Measurements from ENCODE around the gene FCMR. TPM values are rescaled to one million over a fixed set of nuclear protein-coding genes. Genes with fewer than 3 reads are reported as not detected.
A peak's percentile ranks its signal among the peaks of the same experiment; 100 is the strongest.

Gene FCMR
- total RNA-seq, 2 donors from 2014 or later, result 1.3 to 5.0 TPM

DNA sequence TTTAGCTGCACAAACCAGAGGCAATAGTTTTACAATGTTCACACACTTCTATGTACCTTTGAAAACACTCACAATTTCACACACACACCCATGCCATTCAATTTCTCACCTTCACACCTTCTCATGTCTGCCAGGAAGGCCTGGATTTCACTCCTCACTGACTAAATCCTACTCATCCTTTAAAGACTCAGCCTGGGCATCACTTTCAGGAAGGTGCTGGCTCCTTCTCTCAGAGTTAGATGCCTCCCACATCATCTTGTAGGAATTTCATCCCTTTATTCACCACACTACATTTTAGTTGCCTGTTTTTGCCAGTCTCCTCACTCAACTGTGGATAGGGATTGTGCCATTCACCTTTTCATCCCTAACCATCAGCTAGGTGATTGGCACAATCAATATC lies 54.0 kb downstream of the FCMR start:
- DNase-seq (ENCODE audit: low spot score), result no peak

DNA sequence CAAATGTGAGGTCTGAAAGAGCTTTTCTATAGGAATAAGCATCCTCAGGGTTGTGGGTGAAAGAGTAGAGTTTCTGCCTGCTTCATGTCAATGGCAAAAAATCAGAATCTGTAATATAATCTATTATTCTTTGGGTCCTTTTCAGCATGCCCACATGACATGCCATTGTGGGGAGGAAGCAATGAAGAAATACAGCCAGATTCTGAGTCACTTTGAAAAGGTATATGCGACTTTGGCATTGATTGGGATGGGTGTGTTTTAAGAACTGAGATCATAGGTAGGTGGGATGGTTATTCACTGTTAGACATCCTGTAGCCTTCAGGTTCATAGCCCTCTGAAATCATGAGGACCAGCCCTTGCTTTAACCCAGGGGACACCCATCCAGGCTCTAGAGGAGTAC lies 54.5 kb downstream of the FCMR start:
- no peaks in the 10 kb centered on the region for H3K36me3 ChIP-seq
- TF ChIP-seq, protein P1, sequence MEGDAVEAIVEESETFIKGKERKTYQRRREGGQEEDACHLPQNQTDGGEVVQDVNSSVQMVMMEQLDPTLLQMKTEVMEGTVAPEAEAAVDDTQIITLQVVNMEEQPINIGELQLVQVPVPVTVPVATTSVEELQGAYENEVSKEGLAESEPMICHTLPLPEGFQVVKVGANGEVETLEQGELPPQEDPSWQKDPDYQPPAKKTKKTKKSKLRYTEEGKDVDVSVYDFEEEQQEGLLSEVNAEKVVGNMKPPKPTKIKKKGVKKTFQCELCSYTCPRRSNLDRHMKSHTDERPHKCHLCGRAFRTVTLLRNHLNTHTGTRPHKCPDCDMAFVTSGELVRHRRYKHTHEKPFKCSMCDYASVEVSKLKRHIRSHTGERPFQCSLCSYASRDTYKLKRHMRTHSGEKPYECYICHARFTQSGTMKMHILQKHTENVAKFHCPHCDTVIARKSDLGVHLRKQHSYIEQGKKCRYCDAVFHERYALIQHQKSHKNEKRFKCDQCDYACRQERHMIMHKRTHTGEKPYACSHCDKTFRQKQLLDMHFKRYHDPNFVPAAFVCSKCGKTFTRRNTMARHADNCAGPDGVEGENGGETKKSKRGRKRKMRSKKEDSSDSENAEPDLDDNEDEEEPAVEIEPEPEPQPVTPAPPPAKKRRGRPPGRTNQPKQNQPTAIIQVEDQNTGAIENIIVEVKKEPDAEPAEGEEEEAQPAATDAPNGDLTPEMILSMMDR (IDR thresholded peaks at IDR 0.05), result no peak
- no peak for DNase-seq (ENCODE audit: low spot score)
- H3K27me3 ChIP-seq, result no peaks in the 10 kb centered on the region
- no peaks in the 10 kb centered on the region for H3K4me1 ChIP-seq
- no peak overlapping the region for H3K27ac ChIP-seq
- no peak overlapping the region for H3K4me3 ChIP-seq
- no peaks in the 10 kb centered on the region for H3K9me3 ChIP-seq

More for the DNA sequence above, 54.0 kb downstream of the FCMR start:
- no peaks in the 10 kb centered on the region for H3K4me1 ChIP-seq
- H3K27ac ChIP-seq, result no peak overlapping the region
- no peak overlapping the region for H3K4me3 ChIP-seq
- TF ChIP-seq, protein P1 (IDR thresholded peaks at IDR 0.05), result no peak
- H3K27me3 ChIP-seq, result no peaks in the 10 kb centered on the region
- H3K36me3 ChIP-seq, result no peaks in the 10 kb centered on the region
- no peaks in the 10 kb centered on the region for H3K9me3 ChIP-seq

DNA sequence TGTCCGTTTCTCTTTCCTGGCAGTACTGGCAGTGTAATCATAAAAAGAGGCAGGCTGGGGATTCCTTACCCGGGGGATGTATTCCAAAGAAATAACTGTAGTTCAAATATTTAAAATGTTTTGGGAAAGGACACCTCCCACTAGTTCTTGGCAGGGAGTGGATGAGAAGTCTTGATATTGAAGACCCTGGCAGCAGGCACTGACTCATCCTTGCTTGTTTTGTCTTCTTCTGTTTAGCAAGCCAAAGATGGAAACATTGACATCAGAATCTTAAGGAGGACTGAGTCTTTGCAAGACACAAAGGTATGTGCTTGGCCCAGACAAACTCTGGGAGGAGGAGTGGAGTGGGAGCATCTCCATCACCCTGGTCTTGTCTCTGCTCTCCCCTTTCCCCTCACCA lies 55.7 kb downstream of the FCMR start:
- Histone ChIP-seq H3K4me3 (no peak overlapping the region), H3K27me3 (no peaks in the 10 kb centered on the region), H3K36me3 (no peaks in the 10 kb centered on the region), H3K9me3 (no peaks in the 10 kb centered on the region), H3K4me1 (no peaks in the 10 kb centered on the region), H3K27ac (no peak overlapping the region)
- TF ChIP-seq, protein P1 (IDR thresholded peaks at IDR 0.05), result no peak
- no peak for DNase-seq (ENCODE audit: low spot score)

DNA sequence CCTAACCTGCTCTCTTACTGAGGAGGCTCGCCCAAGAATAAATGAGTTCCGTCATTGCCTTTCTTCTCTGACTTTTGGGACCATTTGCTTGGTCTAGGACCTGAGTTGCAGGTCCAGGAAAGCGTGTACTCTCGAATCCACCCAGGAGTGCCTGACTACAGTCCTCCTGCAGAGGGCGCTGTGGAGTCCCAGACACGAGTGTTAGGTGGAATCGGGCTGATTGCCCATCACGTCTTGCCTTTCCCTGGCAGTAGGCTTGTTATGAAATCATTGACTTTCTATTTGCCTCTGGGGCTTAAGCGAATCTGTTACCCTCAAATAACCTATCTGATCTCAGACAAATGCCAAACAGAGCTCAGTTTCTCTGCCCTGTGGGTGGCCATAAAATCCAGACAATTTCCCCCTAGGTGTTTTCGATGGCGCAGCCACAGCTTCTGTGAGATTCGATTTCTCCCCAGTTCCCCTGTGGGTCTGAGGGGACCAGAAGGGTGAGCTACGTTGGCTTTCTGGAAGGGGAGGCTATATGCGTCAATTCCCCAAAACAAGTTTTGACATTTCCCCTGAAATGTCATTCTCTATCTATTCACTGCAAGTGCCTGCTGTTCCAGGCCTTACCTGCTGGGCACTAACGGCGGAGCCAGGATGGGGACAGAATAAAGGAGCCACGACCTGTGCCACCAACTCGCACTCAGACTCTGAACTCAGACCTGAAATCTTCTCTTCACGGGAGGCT lies 56.6 kb downstream of the FCMR start, which contains the start of gene IL20:
IL20 (plus strand) TSS at position 685 of the 733 bp plus-strand sequence. CDS start 230 bp downstream, outside the sequence.
- no peak within 1 kb of the TSS for H3K27ac ChIP-seq
- H3K4me3 ChIP-seq, result no peak within 1 kb of the TSS
- H3K36me3 ChIP-seq, result no peaks in the 10 kb centered on the region
- TF ChIP-seq, protein P1 (IDR thresholded peaks at IDR 0.05), result peak; percentile 44 to 72
- no peaks in the 10 kb centered on the region for H3K27me3 ChIP-seq
- H3K4me1 ChIP-seq, result no peaks in the 10 kb centered on the region
- no peaks in the 10 kb centered on the region for H3K9me3 ChIP-seq
- peak; percentile 74 for DNase-seq (ENCODE audit: low spot score)

DNA sequence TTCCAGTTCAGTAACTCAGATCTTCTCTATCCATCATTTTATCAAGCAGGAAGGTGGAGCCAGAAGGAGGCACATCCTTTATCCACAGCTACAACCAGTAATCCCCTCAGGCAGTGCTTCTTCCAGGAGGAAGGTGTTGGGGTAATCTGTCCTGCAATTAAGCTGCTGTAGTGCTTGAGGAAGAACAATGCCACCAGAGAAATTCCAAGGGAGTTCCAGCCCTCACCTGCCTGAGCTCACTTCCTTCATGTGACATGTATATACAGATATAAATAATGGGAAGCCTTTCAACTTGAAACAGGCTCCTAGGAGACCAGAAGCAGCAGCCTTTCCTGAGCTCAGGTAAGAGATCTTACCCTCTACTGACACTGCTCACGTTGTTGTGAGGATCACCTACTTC lies 58.5 kb downstream of the FCMR start:
- Histone ChIP-seq H3K27ac (no peak overlapping the region), H3K36me3 (no peaks in the 10 kb centered on the region), H3K27me3 (no peaks in the 10 kb centered on the region), H3K4me3 (no peak overlapping the region), H3K4me1 (no peaks in the 10 kb centered on the region), H3K9me3 (no peaks in the 10 kb centered on the region)
- TF ChIP-seq, protein P1 (IDR thresholded peaks at IDR 0.05), result no peak
- DNase-seq (ENCODE audit: low spot score), result no peak

DNA sequence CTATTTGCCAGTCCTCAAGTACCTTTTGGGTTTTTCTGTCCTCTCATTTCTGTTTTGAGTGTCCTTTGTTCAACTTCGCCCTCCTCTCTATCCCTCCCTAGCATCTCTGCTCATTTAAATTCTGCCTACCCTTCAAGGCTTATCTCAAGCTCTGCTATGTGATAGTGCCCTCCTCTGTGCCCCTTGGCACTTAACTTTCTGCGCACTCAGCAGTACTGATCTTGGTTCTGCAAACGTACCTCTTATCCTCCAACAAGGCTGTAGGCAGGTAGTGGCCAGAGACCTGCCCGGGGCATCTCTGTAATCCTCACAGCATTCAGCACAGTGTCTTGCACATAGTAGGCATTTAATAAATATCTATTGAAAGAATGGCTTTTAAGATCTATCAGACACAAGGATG lies 61.6 kb downstream of the FCMR start:
- Histone ChIP-seq H3K27me3 (no peaks in the 10 kb centered on the region), H3K9me3 (no peaks in the 10 kb centered on the region), H3K4me3 (no peak overlapping the region), H3K27ac (no peak overlapping the region), H3K4me1 (no peaks in the 10 kb centered on the region), H3K36me3 (no peaks in the 10 kb centered on the region)
- TF ChIP-seq, protein P1 (IDR thresholded peaks at IDR 0.05), result no peak
- DNase-seq (ENCODE audit: low spot score), result no peak

All from right atrium auricular region (tissue), 2 donors.